ENCODE data around the gene PPP1R15A. TPM values are rescaled to one million over a fixed set of nuclear protein-coding genes. Genes with fewer than 3 reads are reported as not detected.
"Not testable (repeated sequence)": the region's sequence is repeated elsewhere in the genome, so short reads cannot be mapped to it uniquely, and the experiment has no call there.

Gene PPP1R15A
- total and polyA plus RNA-seq, 9 donors = 22.8 to 156 (median 54.8) TPM

DNA sequence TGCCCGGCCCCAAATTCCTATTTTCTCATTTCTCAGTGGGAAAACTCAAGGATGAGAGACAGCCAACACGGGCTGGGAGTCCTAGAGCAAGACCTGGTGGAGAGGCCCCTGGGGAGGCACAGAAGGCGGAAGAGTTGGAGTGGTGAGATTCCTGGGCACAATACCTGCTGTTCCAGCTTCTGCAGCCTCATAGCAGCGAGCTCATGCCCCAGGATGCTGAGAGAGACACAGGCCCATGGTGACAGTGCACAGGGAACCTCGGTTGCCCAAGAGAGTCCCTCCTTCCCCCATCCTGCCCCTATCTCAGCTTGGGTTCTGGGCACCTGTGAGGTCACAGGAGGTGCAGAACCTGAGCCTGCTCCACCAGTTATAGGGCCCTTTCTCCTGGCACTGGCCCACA lies 25.0 kb downstream of the PPP1R15A start:
- TF ChIP-seq EP300 (IDR thresholded peaks at IDR 0.05) = no peak
- peaks cover 1% of the 10 kb centered on the region for H3K4me1 ChIP-seq (ENCODE audit: insufficient read depth)
- no peaks in the 10 kb centered on the region for H3K27me3 ChIP-seq
- intact Hi-C loops (cut with DNase I) = no loop called here
- no peaks in the 10 kb centered on the region for H3K36me3 ChIP-seq
- H3K27ac ChIP-seq = peak overlapping the region; percentile 63 to 75
- H3K9me3 ChIP-seq = no peaks in the 10 kb centered on the region
- DNase-seq = no peak
- no peak overlapping the region for H3K4me3 ChIP-seq
- 81 to 83% (median 82%) methylated on average over 5 of the region's 5 CpGs for WGBS, 3 donors

- peak in 1 of 5 donors; percentile 34 for DNase-seq
- 81 to 88% (median 84%) methylated on average over 11 of the region's 11 CpGs for WGBS, 3 donors
- H3K27me3 ChIP-seq; H3K4me1 ChIP-seq (ENCODE audit: insufficient read depth); H3K36me3 ChIP-seq; H3K9me3 ChIP-seq; intact Hi-C loops (cut with DNase I): not testable (repeated sequence)
- H3K4me3 ChIP-seq = peak overlapping the region; percentile 89
- peak overlapping the region in 1 of 2 donors; percentile 87 for H3K27ac ChIP-seq
Measured at GRCh38 chr19:48899386-48899749, 27.1 kb downstream of the PPP1R15A start.

GRCh38 chr19:48899781-48900476 lies 27.7 kb downstream of the PPP1R15A start, which contains the start of gene NUCB1:
Gene NUCB1 (plus strand): TSS chr19:48900312. CDS start chr19:48900797, 485 bp downstream.
- H3K27ac ChIP-seq = peak within 1 kb of the TSS; percentile 87 to 96
- no peaks in the 10 kb centered on the region for H3K27me3 ChIP-seq
- no peaks in the 10 kb centered on the region for H3K9me3 ChIP-seq
- peak within 1 kb of the TSS; percentile 89 for H3K4me3 ChIP-seq
- WGBS, 3 donors = 6 to 7% (median 7%) methylated on average over 34 of the region's 34 CpGs
- H3K36me3 ChIP-seq = no peaks in the 10 kb centered on the region
- intact Hi-C loops (cut with DNase I) = loop anchor here in 2 of 4 donors (2.0 to 10.0 kb wide), 3 partner anchors 27 to 65 kb away; partner anchors contain the start of genes FTL (in 1 of the 2) and PPP1R15A (in 1 of the 2)
- peak; percentile 99 to 100 (median 99) for DNase-seq
- H3K4me1 ChIP-seq (ENCODE audit: insufficient read depth) = peaks cover 1% of the 10 kb centered on the region
- TF ChIP-seq CTCF (IDR thresholded peaks at IDR 0.05) (peak in 2 of 3 donors; percentile 48 to 51), EP300 (IDR thresholded peaks at IDR 0.05) (peak; percentile 98), POLR2A (IDR thresholded peaks at IDR 0.05) (peak; percentile 86)

GRCh38 chr19:48900477-48901406 lies 28.5 kb downstream of the PPP1R15A start:
- Histone ChIP-seq H3K9me3 (no peaks in the 10 kb centered on the region), H3K4me3 (peak overlapping the region; percentile 89), H3K36me3 (no peaks in the 10 kb centered on the region), H3K27ac (peak overlapping the region; percentile 87 to 96), H3K27me3 (no peaks in the 10 kb centered on the region), H3K4me1 (ENCODE audit: insufficient read depth) (peaks cover 1% of the 10 kb centered on the region)
- TF ChIP-seq EP300 (IDR thresholded peaks at IDR 0.05) = no peak
- TF ChIP-seq POLR2A (IDR thresholded peaks at IDR 0.05) = no peak
- TF ChIP-seq CTCF (IDR thresholded peaks at IDR 0.05) = no peak
- WGBS, 3 donors = 5 to 8% (median 5%) methylated on average over 24 of the region's 24 CpGs
- peak in 2 of 5 donors; percentile 54 to 58 for DNase-seq
- intact Hi-C loops (cut with DNase I) = loop anchor here in 2 of 4 donors (2.0 to 10.0 kb wide), 3 partner anchors 28 to 64 kb away; partner anchors contain the start of genes FTL (in 1 of the 2) and PPP1R15A (in 1 of the 2)

GRCh38 chr19:48902291-48902690 lies 30.1 kb downstream of the PPP1R15A start:
- intact Hi-C loops (cut with DNase I) = loop anchor here in 1 of 4 donors (10.0 kb wide), 1 partner anchor 63 kb away; the partner anchor contains the start of gene FTL
- not testable (repeated sequence) for DNase-seq; H3K36me3 ChIP-seq; H3K27me3 ChIP-seq; H3K4me3 ChIP-seq; H3K9me3 ChIP-seq; H3K4me1 ChIP-seq (ENCODE audit: insufficient read depth); H3K27ac ChIP-seq
- WGBS, 3 donors = 94 to 98% (median 94%) methylated on average over 7 of the region's 7 CpGs

- H3K27me3 ChIP-seq; H3K4me1 ChIP-seq (ENCODE audit: insufficient read depth); H3K27ac ChIP-seq; H3K9me3 ChIP-seq; H3K36me3 ChIP-seq; DNase-seq; H3K4me3 ChIP-seq: not testable (repeated sequence)
- intact Hi-C loops (cut with DNase I) = loop anchor here in 1 of 4 donors (10.0 kb wide), 1 partner anchor 61 kb away; the partner anchor contains the start of gene FTL
Measured at GRCh38 chr19:48903788-48904187, 31.6 kb downstream of the PPP1R15A start.
